ENCODE data around the gene MON1B. TPM values are rescaled to one million over a fixed set of nuclear protein-coding genes. Genes with fewer than 3 reads are reported as not detected.
"Not testable (repeated sequence)": the region's sequence is repeated elsewhere in the genome, so short reads cannot be mapped to it uniquely, and the experiment has no call there.

MON1B gene
- 10 to 100 TPM; 19.7 to 27.2 (median 21.6) TPM for polyA plus RNA-seq (ENCODE audit: insufficient read depth in 1 of 5, insufficient read length in 5 of 5, low replicate concordance in 1 of 5)
- long read RNA-seq, donor 1, full-length matches to known transcripts, result 16 of 16 reads
- long read RNA-seq, donor 1, partial matches to known transcripts, result 0 of 16 reads
- long read RNA-seq, donor 1, other reads (novel, unspliced or antisense), result 0 of 16 reads
- long read RNA-seq, donor 2, full-length matches to known transcripts, result 9 of 15 reads
- long read RNA-seq, donor 2, partial matches to known transcripts, result 6 of 15 reads
- long read RNA-seq, donor 2, other reads (novel, unspliced or antisense), result 0 of 15 reads
- long read RNA-seq, donor 3, full-length matches to known transcripts, result 11 of 11 reads
- long read RNA-seq, donor 3, partial matches to known transcripts, result 0 of 11 reads
- long read RNA-seq, donor 3, other reads (novel, unspliced or antisense), result 0 of 11 reads
- long read RNA-seq, donor 4, full-length matches to known transcripts, result 7 of 7 reads
- long read RNA-seq, donor 4, partial matches to known transcripts, result 0 of 7 reads
- long read RNA-seq, donor 4, other reads (novel, unspliced or antisense), result 0 of 7 reads
- long read RNA-seq, donor 5, full-length matches to known transcripts, result 12 of 12 reads
- long read RNA-seq, donor 5, partial matches to known transcripts, result 0 of 12 reads
- long read RNA-seq, donor 5, other reads (novel, unspliced or antisense), result 0 of 12 reads
- long read RNA-seq, donor 6, full-length matches to known transcripts, result 16 of 16 reads
- long read RNA-seq, donor 6, partial matches to known transcripts, result 0 of 16 reads
- long read RNA-seq, donor 6, other reads (novel, unspliced or antisense), result 0 of 16 reads
- long read RNA-seq, donor 7, full-length matches to known transcripts, result 6 of 6 reads
- long read RNA-seq, donor 7, partial matches to known transcripts, result 0 of 6 reads
- long read RNA-seq, donor 7, other reads (novel, unspliced or antisense), result 0 of 6 reads
- long read RNA-seq, donor 8, partial matches to known transcripts, result 0 of 2 reads
- long read RNA-seq, donor 8, other reads (novel, unspliced or antisense), result 0 of 2 reads

- peak; percentile 97 to 98 for DNase-seq
Observed at GRCh38 chr16:77190478-77191258, at the start of gene MON1B. Gene MON1B, plus strand, starts transcription at chr16:77191190. Its CDS starts 296 bp downstream, at chr16:77191486.

- no peak for DNase-seq
Observed at GRCh38 chr16:77143364-77143763, 47.6 kb upstream of the MON1B start.

- DNase-seq, result no peak
Observed at GRCh38 chr16:77148121-77148520, 42.9 kb upstream of the MON1B start.

- DNase-seq, result no peak
Observed at GRCh38 chr16:77157346-77158058, 33.5 kb upstream of the MON1B start.

- DNase-seq, result no peak
Observed at GRCh38 chr16:77158293-77158692, 32.7 kb upstream of the MON1B start.

- no peak for DNase-seq
Observed at GRCh38 chr16:77165006-77165405, 26.0 kb upstream of the MON1B start.

- DNase-seq, result not testable (repeated sequence)
Observed at GRCh38 chr16:77165536-77166236, 25.3 kb upstream of the MON1B start.

- no peak for DNase-seq
Observed at GRCh38 chr16:77166726-77167125, 24.3 kb upstream of the MON1B start.

- DNase-seq, result no peak
Observed at GRCh38 chr16:77168901-77169300, 22.1 kb upstream of the MON1B start.

- DNase-seq, result no peak
Observed at GRCh38 chr16:77169650-77170236, 21.2 kb upstream of the MON1B start.

- DNase-seq, result no peak
Observed at GRCh38 chr16:77170805-77171204, 20.2 kb upstream of the MON1B start.

GRCh38 chr16:77171745-77172635, 19.0 kb upstream of the MON1B start:
- peak in 1 of 2 donors; percentile 64 for DNase-seq

- no peak for DNase-seq
Observed at GRCh38 chr16:77172951-77173350, 18.0 kb upstream of the MON1B start.

- no peak for DNase-seq
Observed at GRCh38 chr16:77183137-77183536, 7.9 kb upstream of the MON1B start.

GRCh38 chr16:77186298-77186697, 4.7 kb upstream of the MON1B start:
- not testable (repeated sequence) for DNase-seq

- no peak for DNase-seq
Observed at GRCh38 chr16:77190190-77190477, 856 bp upstream of the MON1B start.

GRCh38 chr16:77191259-77191969, 424 bp downstream of the MON1B start:
- no peak for DNase-seq

- DNase-seq, result no peak
Observed at GRCh38 chr16:77193377-77193776, 2.4 kb downstream of the MON1B start.
